HT1080 (cell line): ENCODE measurements around the gene U2AF2. TPM values are rescaled to one million over a fixed set of nuclear protein-coding genes. Genes with fewer than 3 reads are reported as not detected.

Experiments used
- DNase-seq: peaks from one replicate; pipeline ENCODE4 v3.0.0-alpha.2; 2015; ENCODE audit warnings: low read depth
- total RNA-seq: library from RNA; depleted of rRNA; stranded (reverse); fragments of >200 nt; shearing (Covaris generic); gene quantifications from 2 replicates; pipeline ENCODE4 v1.2.3, GENCODE V29; 2014

U2AF2 gene
- total RNA-seq, 1 experiment from 2014 or later = 352 TPM

DNA sequence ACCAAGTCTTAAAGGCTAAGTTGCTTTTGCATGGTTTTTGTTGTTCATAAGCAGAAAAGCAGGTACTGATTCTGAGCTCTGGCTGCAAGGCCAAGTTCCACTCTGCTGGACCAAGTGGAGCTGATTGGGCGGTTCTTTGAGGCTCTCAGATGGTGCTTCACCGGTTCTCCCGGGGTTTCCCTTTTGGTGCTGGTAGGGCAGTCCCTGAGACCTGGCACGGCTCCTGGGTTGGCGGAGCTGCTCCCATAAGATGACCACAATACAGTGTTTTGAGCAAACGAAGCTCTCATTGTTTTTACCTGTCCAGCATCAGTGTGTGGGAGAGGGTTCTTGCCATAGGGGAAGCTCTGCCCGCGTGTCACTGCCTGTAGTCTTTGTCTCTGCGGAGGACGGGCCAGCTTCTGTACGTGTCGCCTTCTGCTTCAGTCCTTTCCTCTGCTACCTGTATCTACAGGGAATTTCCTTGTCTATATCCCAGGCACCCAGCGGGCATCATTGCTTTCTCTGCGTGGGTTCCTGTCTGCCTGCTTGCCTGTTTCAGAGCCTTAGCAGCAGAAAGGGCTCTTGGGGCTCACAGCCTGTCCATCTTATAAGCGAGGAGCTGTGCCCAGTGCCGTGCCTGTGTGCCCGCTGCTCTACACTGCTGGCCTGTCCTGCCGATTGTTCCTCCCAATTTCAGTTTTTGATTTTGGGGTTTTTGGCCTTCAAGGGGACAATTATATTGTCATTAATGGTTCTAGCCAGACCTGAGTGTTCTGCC lies 2.3 kb downstream of the U2AF2 start:
- no peak for DNase-seq

DNA sequence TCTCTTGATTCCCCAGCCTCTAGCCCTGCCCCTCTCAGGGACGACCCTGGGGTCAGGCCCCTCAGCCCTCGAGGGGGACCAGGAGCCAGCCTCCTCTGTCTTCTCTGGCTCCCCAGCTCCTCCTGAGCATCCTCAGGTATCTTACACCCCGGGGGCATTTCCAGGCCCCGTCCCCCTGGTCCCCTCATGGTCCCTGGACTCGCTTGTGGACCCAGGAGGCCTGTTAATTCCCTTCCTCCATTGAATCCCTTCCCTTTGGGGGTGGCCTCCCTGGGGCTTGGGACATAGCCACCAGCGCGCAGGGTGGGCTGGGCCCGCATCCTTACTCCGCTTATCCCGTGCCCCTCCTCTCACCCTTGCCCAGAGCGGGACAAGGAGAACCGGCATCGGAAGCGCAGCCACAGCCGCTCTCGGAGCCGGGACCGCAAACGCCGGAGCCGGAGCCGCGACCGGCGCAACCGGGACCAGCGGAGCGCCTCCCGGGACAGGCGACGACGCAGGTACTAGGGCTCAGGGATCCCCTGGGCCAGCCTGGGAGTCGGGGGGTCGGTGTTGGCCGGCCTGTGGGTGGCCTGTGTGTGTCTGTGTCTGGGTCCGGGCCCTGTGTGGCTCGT lies 4.1 kb downstream of the U2AF2 start:
- DNase-seq = no peak

DNA sequence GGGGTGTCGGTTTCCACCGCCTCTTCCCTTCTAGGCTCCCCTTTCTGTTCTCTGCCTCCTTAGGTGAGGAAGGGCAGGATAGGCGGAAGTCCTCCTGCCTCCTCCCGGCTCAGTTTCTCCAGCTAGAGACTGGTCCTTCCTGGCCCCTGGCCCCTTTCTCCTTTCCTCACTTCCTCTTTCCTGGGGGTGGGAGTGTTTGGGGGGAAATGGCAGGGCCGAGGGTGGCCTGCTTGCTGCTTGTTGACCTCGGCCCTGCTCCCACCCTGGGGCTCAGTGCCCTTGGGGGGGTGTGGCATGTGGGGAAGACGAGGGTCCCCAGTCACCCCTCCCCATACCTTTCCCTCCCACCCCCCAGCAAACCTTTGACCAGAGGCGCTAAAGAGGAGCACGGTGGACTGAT lies 5.0 kb downstream of the U2AF2 start:
- no peak for DNase-seq

DNA sequence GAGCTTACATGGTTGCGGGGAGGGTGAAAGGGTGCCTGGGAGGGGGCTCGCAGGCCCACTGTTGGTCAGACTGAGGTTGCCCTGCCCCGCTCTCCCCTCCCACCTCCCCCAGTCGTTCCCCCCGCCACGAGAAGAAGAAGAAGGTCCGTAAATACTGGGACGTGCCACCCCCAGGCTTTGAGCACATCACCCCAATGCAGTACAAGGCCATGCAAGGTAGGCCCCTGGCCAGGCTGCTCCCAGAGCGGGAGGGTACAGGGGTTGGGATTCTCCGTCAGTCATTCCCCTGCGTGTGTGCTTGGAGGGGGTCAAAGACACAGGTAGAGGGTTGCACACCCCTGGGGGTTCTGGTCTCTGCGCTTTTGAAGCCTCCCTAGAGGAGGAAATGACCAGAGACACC lies 5.6 kb downstream of the U2AF2 start:
- no peak for DNase-seq

DNA sequence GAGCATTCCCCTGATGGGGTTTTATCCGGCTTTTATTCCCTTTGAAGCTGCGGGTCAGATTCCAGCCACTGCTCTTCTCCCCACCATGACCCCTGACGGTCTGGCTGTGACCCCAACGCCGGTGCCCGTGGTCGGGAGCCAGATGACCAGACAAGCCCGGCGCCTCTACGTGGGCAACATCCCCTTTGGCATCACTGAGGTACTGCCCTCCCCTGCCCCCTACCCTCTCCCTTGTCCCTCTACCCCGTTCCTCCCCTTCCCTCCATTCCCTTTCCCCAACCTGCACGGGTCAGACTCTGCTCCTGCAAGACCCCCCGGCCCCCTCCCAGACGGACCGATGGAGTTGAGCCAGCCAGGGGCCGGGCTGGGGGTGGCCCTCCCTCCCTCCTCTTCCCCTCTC lies 6.2 kb downstream of the U2AF2 start:
- DNase-seq = no peak

DNA sequence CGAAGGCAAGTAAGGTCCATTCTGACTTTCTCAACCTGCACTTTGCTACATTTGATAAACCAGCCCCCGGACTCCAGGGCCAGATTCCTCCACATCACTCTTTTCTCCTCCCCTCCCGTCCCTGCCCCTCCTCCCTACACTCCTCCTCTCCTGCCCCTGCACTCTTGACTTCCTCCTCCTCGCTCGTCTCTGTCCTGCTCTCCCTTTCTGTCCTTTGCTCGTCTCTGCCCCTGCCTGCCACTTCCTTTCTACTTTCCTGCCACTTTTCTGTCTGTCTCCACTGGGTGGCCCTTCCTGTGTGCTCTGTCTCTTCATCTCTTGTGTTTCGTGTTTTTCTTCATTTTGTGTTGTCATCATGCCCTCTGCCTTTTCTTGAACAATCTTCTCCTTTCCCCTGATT lies 7.0 kb downstream of the U2AF2 start:
- DNase-seq = no peak

DNA sequence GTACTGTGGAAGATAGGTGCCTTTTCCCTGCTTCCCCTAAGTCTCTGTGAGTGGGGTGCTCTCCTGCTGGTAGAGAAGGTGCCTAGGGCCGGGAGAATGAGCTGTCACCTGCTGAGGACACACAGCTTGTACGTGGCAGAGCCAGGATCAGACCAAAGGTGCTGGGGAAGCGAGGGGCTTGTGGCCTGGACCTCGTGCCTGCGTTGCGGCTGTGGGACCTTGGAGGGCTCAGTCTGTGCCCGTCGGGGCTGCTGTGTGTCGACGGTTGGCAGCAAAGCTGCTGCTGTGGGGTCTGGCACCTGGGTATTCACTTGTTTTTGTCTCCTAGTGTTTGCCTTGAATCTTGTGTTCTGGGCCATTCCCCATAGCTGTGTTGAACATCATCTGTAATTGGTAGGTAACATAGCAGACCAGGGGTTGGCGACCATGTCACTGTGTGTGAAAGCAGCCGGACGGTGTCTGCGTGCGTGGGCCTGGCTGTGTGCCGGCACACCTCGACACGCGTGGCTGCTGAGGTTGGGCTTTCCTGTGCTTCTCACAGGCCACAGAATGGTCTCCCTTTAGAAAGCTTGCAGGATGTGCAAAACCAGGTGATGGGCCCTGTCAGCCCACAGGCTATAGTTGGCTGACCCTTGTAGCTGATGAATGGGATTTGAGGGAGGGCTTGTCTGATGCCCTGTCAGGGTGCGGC lies 9.2 kb downstream of the U2AF2 start:
- no peak for DNase-seq

DNA sequence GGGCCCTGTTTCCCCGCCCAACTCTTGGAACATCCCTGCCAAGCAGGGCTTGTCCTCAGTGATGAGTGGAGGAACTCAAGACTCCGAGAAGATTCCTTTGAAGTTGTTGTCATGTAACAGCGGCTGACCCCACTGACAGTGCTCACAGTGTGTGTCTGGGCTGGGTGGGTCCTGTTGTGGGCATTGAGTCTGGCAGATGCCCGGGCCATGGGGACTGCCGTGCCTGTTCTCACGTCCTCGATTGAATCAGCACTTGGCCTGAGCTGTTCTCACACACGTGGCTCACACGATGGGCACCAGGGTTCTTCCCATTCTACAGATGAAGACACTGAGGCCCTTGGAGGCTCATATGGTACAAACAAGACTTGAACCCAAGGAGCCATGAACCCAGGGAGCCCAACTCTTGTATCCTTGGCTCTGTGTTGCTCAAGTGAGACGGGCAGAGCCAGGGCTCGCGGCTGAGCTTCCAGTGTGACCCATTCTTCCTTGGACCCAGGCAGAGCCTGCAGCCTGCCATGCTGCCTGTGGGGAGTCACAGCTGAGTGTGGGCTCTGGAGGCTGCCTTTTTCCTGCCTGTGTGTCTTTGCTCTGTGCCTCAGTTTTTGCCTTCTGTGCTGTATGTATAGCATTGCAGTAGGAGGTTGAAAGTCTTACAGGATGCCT lies 11.6 kb downstream of the U2AF2 start:
- no peak for DNase-seq

DNA sequence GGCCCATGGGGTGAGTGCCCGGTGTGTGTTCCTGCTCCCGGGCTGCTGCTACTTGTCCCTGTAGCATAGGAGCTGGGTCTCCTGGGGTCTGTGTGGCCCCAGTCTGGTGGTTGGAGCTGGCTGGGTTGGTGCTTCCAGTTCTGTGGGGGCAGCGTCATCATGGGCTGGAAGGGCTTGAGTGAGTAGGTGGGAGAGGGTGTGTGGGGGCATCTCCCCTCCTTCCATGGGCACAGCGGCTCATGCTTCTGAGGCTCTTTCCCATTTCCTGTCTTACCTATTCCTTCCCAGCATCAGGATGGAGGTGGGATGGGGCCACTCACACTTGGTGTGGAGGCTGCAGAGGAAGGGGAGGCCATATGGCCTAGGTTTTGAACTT lies 12.2 kb downstream of the U2AF2 start:
- no peak for DNase-seq

DNA sequence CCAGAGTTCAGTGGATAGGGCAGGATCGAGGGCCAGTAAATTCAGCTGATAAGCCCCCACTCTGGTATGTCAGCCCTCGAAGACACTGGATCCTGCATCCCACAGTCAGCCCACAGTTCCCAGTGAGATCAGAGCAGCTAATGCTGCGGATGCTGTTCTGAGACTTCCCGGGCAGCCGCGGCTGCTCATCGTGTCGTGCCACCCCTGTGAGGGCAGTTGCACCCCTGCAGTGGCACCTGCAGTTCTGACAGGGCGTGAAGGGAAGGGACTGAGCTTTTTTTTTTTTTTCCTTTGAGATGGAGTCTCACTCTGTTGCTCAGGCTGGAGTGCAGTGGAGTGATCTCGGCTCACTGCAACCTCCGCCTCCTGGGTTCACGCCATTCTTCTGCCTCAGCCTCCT lies 12.7 kb downstream of the U2AF2 start:
- DNase-seq = no peak

DNA sequence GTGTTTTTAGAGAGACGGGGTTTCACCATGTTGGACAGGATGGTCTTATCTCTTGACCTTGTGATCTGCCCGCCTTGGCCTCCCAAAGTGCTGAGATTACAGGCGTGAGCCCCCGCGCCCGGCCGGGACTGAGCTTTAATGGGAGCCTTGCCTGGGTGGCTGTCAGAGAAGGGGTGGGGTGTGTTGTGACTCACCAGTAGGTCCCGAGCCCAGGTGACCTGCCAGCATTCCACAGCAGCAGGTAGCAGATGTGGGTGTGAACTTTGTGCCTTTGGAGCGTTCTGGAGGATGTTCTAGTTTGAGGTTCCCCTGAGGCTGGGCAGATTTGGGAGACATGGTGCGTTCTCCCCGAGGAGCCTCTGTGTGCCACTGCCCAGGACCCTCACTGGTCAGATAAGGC lies 13.1 kb downstream of the U2AF2 start:
- DNase-seq = no peak

DNA sequence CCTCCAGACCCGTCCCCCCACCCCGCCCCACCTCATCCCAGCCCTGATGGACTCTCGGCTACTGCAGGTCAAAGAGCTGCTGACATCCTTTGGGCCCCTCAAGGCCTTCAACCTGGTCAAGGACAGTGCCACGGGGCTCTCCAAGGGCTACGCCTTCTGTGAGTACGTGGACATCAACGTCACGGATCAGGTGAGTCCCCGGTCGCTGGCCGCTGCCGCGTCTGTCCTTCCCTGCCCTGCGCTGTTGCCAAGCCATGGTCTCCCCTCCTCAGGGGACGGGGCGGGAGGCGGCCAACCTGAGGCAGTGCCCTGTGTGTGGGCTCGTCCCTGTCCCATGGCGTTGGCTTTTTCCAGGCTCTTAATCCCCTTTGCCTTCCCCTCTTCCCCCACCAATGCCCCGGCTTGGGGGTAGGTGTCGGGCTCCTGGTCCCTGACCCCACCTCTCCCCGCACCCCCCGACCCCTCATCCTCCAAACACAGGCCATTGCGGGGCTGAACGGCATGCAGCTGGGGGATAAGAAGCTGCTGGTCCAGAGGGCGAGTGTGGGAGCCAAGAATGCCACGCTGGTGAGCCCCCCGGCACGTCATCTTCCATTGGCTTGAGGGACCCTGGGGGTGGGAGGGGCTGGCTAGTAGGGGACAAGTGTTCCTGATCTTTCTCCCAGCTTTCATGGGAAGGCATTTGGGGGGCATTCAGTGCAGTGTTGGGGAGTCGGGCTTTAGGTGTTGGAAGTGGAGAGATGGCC lies 13.9 kb downstream of the U2AF2 start:
- no peak for DNase-seq

DNA sequence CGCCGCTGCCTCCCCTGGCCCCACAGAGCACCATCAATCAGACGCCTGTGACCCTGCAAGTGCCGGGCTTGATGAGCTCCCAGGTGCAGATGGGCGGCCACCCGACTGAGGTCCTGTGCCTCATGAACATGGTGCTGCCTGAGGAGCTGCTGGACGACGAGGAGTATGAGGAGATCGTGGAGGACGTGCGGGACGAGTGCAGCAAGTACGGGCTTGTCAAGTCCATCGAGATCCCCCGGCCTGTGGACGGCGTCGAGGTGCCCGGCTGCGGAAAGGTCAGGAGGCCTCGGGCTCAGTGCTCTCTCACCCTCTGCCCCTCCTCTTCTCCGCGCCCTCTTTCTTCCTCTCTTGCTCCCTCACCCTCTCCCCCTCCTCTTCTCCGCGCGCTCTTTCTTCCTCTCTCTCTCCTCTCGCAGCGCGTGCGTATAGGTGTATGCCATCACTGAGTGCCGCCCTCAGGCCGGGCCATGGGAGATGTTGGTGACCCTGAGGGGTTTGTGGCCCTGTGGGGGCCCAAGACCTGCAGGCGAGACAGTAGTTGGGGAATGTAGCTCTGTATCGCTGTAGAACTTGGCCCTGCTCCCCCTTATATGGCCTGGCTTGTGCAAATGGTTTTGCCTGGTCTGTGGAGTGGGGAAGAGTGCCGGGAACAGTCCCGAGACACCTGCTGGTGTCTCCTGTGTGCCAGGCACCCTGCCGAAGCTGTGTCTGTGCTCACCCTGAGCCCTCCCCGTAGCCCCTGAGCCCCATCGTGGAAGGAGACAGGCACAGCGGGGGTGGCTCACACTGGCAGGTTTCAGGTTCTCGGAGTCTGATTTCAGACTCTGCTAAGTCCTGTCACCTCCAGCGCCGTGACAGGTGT lies 14.8 kb downstream of the U2AF2 start:
- no peak for DNase-seq

DNA sequence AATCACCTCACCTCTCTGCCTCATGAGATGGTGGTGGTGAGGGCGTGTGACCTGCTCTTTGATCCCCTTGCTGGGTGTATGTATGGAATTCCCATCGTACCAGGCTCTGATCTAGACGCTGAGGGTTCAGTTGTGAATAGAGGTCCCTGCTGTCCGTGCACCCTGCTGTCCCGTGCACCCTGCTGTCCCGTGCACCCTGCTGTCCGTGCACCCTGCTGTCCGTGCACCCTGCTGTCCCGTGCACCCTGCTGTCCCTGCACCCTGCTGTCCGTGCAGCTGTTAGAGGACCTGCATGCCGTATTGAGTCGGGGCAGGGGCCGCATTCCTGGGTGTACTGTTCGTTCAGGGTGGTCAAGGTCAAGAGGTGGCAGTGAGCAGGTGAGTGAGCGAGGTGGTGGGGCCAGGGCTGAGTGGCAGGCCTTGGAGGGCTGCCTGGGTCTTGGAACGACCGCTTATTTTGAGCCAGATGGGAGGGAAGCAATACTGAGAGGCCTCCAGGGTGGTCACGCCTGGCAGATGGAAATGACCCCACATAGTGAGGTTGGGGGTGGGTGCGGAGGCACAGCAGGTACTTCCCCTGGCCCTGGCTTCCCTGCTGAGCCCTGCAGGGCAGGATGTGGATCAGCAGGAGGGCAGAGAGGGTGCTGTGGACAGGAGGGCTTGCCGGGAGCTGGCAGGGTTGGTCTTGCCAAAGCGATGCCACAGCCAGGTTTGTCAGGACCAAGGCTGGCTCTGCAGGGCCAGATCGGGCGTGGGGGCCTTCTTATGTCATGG lies 15.6 kb downstream of the U2AF2 start:
- DNase-seq = no peak

DNA sequence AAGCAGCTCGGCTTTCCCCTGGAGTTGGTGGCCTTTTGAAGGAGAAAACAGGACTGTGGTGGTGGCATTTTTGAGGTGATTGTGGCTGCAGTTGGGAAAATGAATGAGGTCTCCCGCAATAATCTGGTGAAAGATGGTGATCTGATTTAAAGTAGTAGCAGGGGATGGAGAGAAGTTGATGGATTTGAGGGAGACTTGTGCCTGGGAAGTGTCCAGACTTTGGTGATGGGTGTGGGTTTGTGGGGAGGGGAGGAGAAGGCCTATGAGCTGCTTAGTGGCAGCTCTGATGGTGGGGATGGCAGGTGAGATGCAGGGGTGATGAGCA lies 16.2 kb downstream of the U2AF2 start:
- no peak for DNase-seq

DNA sequence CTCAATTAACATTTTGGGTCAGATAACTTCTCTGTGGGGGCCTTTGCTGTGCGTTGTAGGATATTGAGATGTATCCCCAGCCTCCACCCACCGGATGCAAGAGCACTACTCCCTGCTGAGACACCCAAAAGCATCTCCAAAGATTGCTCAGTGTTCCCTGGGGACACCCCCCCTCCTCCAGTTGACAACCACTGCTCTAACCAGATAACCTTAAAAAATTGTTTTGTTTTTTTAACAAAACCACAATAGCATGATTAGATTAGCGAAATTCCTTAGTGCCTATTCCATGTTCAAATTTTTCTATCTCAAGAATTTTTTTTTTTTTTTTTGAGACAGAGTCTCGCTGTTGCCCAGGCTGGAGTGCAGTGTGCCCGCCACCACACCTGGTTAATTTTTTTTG lies 17.6 kb downstream of the U2AF2 start:
- DNase-seq = no peak

DNA sequence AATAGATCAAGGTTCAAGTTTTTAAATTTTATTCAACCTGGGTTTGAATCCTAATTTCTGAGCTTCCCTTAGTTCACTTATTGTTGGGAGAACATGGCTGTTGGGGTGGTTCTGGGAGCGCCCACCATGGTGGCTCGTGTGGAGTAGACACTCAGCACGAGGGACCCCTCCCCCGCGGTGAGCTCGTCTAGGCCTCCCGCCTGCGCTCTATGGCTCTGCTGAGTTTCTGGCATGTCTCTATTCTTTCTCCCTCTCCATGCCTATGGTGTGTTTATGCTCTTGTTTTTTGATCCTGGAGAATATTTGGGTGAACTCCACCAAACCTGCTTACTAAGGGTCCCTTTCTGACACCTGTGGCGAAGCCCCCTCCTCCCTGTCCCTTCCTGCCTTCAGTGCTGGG lies 18.6 kb downstream of the U2AF2 start:
- no peak for DNase-seq

DNA sequence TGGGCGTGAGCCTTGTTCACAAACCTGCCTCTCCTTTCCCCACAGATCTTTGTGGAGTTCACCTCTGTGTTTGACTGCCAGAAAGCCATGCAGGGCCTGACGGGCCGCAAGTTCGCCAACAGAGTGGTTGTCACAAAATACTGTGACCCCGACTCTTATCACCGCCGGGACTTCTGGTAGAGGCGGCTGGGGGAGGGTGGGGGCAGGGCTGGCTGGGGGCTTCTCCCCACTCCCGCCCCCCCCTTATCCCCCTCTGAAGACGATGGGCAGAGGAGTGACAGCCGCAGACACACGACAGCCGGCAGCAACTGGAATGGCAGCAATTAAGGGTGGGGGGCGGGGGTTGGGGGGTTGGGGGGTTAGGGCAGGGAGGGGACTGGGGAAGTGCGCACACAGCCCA lies 19.1 kb downstream of the U2AF2 start:
- no peak for DNase-seq

DNA sequence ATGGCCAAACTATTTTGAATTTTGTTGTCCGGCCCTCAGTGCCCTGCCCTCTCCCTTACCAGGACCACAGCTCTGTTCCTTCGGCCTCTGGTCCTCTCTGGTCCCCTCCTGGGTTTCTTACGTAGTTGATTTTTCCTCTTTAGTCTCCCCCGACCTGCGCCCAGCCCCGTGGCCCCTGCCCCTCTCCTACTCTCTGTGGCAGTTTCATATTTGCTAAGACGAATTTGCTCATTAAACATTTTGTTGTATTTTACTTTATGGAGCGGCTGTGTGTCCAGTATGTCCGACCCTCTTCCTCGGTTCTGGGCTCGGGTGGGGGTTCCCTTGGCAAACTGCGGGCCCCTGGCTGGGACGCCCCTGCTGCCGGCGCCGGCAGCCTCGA lies 19.6 kb downstream of the U2AF2 start:
- no peak for DNase-seq
